MG63 (cell line): ENCODE measurements around the gene HEATR5A. TPM values are rescaled to one million over a fixed set of nuclear protein-coding genes. Genes with fewer than 3 reads are reported as not detected.

Experiments
- DNase-seq: peaks from one replicate; pipeline ENCODE4 v3.0.0-alpha.2; 2020
- H3K27me3 ChIP-seq: fragments of 250-450 bp; sonication (Bioruptor Pico); 2 replicates; pipeline ENCODE4 v1.5.1; 2020; ENCODE audit warnings: mild to moderate bottlenecking, moderate library complexity
- H3K36me3 ChIP-seq: fragments of 250-450 bp; sonication (Bioruptor Pico); 2 replicates; pipeline ENCODE4 v1.5.1; 2020; ENCODE audit warnings: mild to moderate bottlenecking, moderate library complexity
- H3K4me3 ChIP-seq: fragments of 250-450 bp; sonication (Bioruptor Pico); 2 replicates; pipeline ENCODE4 v1.5.1; 2020; ENCODE audit warnings: mild to moderate bottlenecking, moderate library complexity
- H3K9me3 ChIP-seq: fragments of 250-450 bp; sonication (Bioruptor Pico); 2 replicates; pipeline ENCODE4 v1.5.1; 2020; ENCODE audit warnings: mild to moderate bottlenecking, moderate library complexity
- total RNA-seq: library from RNA; depleted of rRNA; stranded (reverse); fragments of >200 nt; shearing (Covaris generic); gene quantifications from 2 replicates; pipeline ENCODE4 v1.2.3, GENCODE V29; 2014; ENCODE audit warnings: low replicate concordance

HEATR5A gene
- total RNA-seq, 1 experiment from 2014 or later, result 10.8 TPM

- Histone ChIP-seq H3K9me3 (0 out of 2 replicates have a peak, but pooled peaks cover 2% of the 10 kb centered on the region), H3K36me3 (0 out of 2 replicates have a peak, but pooled peaks cover 7% of the 10 kb centered on the region), H3K27me3 (no peaks in the 10 kb centered on the region), H3K4me3 (no peak overlapping the region)
- DNase-seq, result no peak
Measured at GRCh38 chr14:31435276-31435675, 14.9 kb upstream of the HEATR5A start.

- Histone ChIP-seq H3K36me3 (0 out of 2 replicates have a peak, but pooled peaks cover 7% of the 10 kb centered on the region), H3K4me3 (no peak overlapping the region), H3K27me3 (no peaks in the 10 kb centered on the region), H3K9me3 (0 out of 2 replicates have a peak, but pooled peaks cover 2% of the 10 kb centered on the region)
- DNase-seq, result peak; percentile 10
Measured at GRCh38 chr14:31430634-31431264, 10.4 kb upstream of the HEATR5A start.

- Histone ChIP-seq H3K9me3 (0 out of 2 replicates have a peak, but pooled peaks cover 2% of the 10 kb centered on the region), H3K36me3 (0 out of 2 replicates have a peak, but pooled peaks cover 7% of the 10 kb centered on the region), H3K27me3 (no peaks in the 10 kb centered on the region), H3K4me3 (no peak overlapping the region)
- no peak for DNase-seq
Measured at GRCh38 chr14:31429791-31430190, 9.4 kb upstream of the HEATR5A start.

GRCh38 chr14:31428011-31428410 is 7.7 kb upstream of the HEATR5A start:
- H3K4me3 ChIP-seq, result no peak overlapping the region
- no peaks in the 10 kb centered on the region for H3K27me3 ChIP-seq
- DNase-seq, result no peak
- 0 out of 2 replicates have a peak, but pooled peaks cover 2% of the 10 kb centered on the region for H3K9me3 ChIP-seq
- H3K36me3 ChIP-seq, result 0 out of 2 replicates have a peak, but pooled peaks cover 7% of the 10 kb centered on the region

GRCh38 chr14:31426663-31427062 is 6.3 kb upstream of the HEATR5A start:
- DNase-seq, result no peak
- Histone ChIP-seq H3K4me3 (no peak overlapping the region), H3K9me3 (no peaks in the 10 kb centered on the region), H3K27me3 (no peaks in the 10 kb centered on the region), H3K36me3 (0 out of 2 replicates have a peak, but pooled peaks cover under 1% of the 10 kb centered on the region)

- no peak for DNase-seq
- no peaks in the 10 kb centered on the region for H3K27me3 ChIP-seq
- H3K4me3 ChIP-seq, result no peak overlapping the region
- H3K36me3 ChIP-seq, result no peaks in the 10 kb centered on the region
- H3K9me3 ChIP-seq, result no peaks in the 10 kb centered on the region
Measured at GRCh38 chr14:31425905-31426304, 5.6 kb upstream of the HEATR5A start.

- Histone ChIP-seq H3K9me3 (no peaks in the 10 kb centered on the region), H3K27me3 (no peaks in the 10 kb centered on the region), H3K36me3 (no peaks in the 10 kb centered on the region), H3K4me3 (peak overlapping the region; percentile 86)
- no peak for DNase-seq
Measured at GRCh38 chr14:31421200-31421599, 850 bp upstream of the HEATR5A start.

- H3K27me3 ChIP-seq, result no peaks in the 10 kb centered on the region
- no peaks in the 10 kb centered on the region for H3K36me3 ChIP-seq
- H3K4me3 ChIP-seq, result peak overlapping the region; percentile 86
- H3K9me3 ChIP-seq, result no peaks in the 10 kb centered on the region
- peak; percentile 57 for DNase-seq
Measured at GRCh38 chr14:31419967-31420318, 407 bp downstream of the HEATR5A start.

- peak overlapping the region; percentile 86 for H3K4me3 ChIP-seq
- H3K36me3 ChIP-seq, result no peaks in the 10 kb centered on the region
- no peaks in the 10 kb centered on the region for H3K9me3 ChIP-seq
- no peaks in the 10 kb centered on the region for H3K27me3 ChIP-seq
- DNase-seq, result no peak
Measured at GRCh38 chr14:31419179-31419966, 977 bp downstream of the HEATR5A start.

GRCh38 chr14:31418440-31418839 is 1.9 kb downstream of the HEATR5A start:
- DNase-seq, result no peak

GRCh38 chr14:31414190-31414833 is 6.0 kb downstream of the HEATR5A start:
- Histone ChIP-seq H3K27me3 (no peaks in the 10 kb centered on the region), H3K4me3 (no peak overlapping the region), H3K36me3 (no peaks in the 10 kb centered on the region), H3K9me3 (no peaks in the 10 kb centered on the region)
- DNase-seq, result no peak

More at GRCh38 chr14:31418440-31418839, 1.9 kb downstream of the HEATR5A start:
- Histone ChIP-seq H3K36me3 (no peaks in the 10 kb centered on the region), H3K27me3 (no peaks in the 10 kb centered on the region), H3K4me3 (peak overlapping the region; percentile 86; the same call in 1 of the 2 replicates), H3K9me3 (no peaks in the 10 kb centered on the region)

- Histone ChIP-seq H3K4me3 (no peak overlapping the region), H3K36me3 (no peaks in the 10 kb centered on the region), H3K9me3 (no peaks in the 10 kb centered on the region), H3K27me3 (no peaks in the 10 kb centered on the region)
- no peak for DNase-seq
Measured at GRCh38 chr14:31411218-31411727, 9.1 kb downstream of the HEATR5A start.

- H3K4me3 ChIP-seq, result no peak overlapping the region
- H3K9me3 ChIP-seq, result no peaks in the 10 kb centered on the region
- H3K36me3 ChIP-seq, result no peaks in the 10 kb centered on the region
- no peaks in the 10 kb centered on the region for H3K27me3 ChIP-seq
- no peak for DNase-seq
Measured at GRCh38 chr14:31410048-31410650, 10.2 kb downstream of the HEATR5A start.

- Histone ChIP-seq H3K9me3 (no peaks in the 10 kb centered on the region), H3K4me3 (no peak overlapping the region), H3K27me3 (no peaks in the 10 kb centered on the region), H3K36me3 (no peaks in the 10 kb centered on the region)
- no peak for DNase-seq
Measured at GRCh38 chr14:31408421-31408820, 11.9 kb downstream of the HEATR5A start.

- Histone ChIP-seq H3K27me3 (no peaks in the 10 kb centered on the region), H3K9me3 (no peaks in the 10 kb centered on the region), H3K4me3 (no peak overlapping the region), H3K36me3 (no peaks in the 10 kb centered on the region; the same call in 1 of the 2 replicates)
- no peak for DNase-seq
Measured at GRCh38 chr14:31405599-31406232, 14.6 kb downstream of the HEATR5A start.

GRCh38 chr14:31405106-31405505 is 15.2 kb downstream of the HEATR5A start:
- no peak for DNase-seq
- Histone ChIP-seq H3K9me3 (no peaks in the 10 kb centered on the region), H3K27me3 (no peaks in the 10 kb centered on the region), H3K4me3 (no peak overlapping the region), H3K36me3 (no peaks in the 10 kb centered on the region; the same call in 1 of the 2 replicates)
